ENCODE results near the gene CTNS.

GRCh38 chr17:3610523-3610922 is 26.0 kb upstream of the CTNS start:
- TF ChIP-seq CTCF (IDR thresholded peaks at IDR 0.05), result no peak
- TF ChIP-seq POLR2A (IDR thresholded peaks at IDR 0.05), result no peak
- no peak for TF ChIP-seq POLR2AphosphoS5 (IDR thresholded peaks at IDR 0.05; ENCODE audit: insufficient read depth in 1 of 2, low read depth in 1 of 2)

Measured in vagina (tissue), 2 donors.